ENCODE data around the gene HACD2.

- TF ChIP-seq CTCF (IDR thresholded peaks at IDR 0.05; ENCODE audit: insufficient read depth, low read length, poor library complexity, severe bottlenecking) (no peak), EZH2phosphoT487 (conservative IDR thresholded peaks at IDR 0.05; ENCODE audit: low read length) (no peak)
Observed at GRCh38 chr3:123562547-123562946, 22.3 kb downstream of the HACD2 start.

Measured in SU-DHL-6 (cell line).